Posterior cingulate gyrus (tissue), 11 donors: Measurements from ENCODE around the gene HBEGF.

Experiments used
- DNase-seq, 10 donors: peaks; one replicate each; pipeline versions ENCODE4 v3.0.0 to v3.0.0-alpha.2; 2020 to 2021; ENCODE audit warnings: mixed read lengths in 3 of 10
- intact Hi-C: fragments of 100-400 bp; cut with DNase I; formaldehyde crosslinking; loops from one replicate; pipeline ENCODE4 v1.15.1; 2023

The HBEGF gene, protein sequence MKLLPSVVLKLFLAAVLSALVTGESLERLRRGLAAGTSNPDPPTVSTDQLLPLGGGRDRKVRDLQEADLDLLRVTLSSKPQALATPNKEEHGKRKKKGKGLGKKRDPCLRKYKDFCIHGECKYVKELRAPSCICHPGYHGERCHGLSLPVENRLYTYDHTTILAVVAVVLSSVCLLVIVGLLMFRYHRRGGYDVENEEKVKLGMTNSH

DNA sequence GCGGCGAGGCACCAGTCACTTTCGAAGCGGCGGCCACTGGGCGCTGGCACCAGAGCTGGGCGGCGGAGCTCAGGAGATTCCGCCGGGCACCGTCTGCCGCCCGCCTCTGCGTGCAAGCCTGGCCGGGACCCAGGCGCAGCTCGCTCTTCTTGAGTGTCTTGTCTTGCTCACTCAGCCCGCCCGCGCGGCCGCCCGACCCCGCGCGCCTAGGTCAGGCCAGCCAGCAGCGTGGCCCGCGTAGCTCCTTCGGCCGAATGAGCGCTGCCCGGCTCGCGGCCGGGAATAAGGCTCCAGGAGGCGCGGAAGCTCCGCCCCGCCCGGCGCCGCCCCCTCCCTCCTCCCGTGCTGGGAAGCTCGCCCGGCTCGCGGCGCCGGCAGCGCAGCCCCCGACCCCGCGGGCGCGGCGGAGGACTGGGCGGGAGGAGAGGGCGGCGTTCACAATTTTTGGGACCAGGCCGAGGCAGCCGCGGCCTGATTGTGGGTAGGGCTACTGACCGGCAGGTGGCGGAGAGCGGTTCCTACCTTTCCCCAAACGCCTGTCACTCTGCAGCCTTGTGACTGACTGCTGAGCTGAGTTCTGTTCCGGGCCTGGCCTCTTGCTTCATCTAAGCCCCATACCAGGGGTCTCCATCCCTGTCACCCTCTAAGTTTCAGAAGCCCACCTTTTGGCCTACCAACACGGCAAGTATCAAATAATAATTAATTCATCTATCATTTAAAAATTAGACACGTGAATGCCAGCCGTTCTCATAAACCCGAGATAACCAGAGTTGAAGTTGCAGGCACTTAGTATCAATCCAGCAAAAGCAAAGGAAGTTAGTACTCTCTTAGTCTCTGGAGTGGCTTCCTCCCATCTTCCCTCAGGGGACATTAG lies at the start of gene HBEGF:
HBEGF (minus strand) TSS at position 256 of the 874 bp plus-strand sequence. CDS start 275 bp downstream, outside the sequence.
- intact Hi-C loops, result loop anchor here (5.0 to 10.0 kb wide), 2 partner anchors 44 to 172 kb away; partner anchors contain the start of genes CYSTM1 and PFDN1
- peak; percentile 71 to 97 (median 81) for DNase-seq

DNA sequence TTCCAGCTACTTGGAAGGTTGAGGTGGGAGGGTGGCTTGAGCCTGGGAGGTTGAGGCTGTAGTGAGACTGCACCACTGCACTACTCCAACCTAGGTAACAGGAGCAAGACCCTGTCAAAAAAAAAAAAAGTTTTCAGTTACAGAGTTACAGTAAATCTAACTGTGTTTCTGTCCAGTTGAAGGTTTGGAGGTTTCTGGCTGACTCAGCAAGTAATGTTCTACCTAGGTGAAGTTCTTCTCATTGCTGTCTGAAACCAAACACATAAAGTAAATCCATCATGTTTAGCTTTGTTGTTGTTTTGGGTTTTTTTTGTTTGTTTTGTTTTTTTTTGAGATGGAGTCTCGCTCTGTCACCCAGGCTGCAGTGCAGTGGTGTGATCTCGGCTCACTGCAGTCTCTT lies 47.3 kb upstream of the HBEGF start:
- DNase-seq, result no peak
- intact Hi-C loops, result no loop called here

DNA sequence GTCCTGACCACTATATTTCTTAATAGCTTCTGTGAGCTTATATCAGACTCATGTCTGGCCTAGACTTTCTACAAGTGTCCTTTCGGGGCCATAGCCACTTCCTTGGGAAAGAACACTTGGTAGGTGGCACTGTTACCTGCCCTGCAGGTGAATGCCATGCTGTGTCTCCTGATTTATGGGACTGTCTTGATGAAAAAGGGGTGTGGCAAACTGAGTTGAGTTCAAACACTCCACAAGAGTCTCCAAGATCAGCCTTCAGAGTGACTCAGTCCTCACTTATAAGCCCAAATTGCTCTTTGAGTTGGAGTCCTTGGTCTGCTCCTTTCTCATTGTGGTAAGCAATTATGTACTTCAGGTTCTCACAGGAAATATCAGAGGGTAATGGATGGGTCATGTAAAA lies 45.3 kb upstream of the HBEGF start:
- intact Hi-C loops, result no loop called here

DNA sequence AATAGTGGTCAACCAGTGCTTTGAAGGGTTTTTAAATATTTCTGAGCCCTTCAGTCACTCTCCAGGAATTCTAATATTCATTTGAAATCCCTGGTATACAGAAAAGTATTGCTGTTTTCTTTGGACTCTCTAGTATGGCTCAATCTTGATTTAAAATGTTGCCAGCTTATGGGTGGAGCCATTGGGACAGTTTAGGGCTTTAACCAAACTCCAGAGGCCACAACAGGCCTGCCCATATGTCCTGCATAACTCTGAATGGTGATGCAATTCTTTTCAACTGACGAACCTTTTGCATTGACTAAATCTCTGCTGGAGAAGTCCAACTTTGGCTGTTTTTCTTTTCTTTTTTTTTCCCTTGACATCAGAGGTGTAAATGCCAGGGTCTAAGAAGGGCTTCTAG lies 44.9 kb upstream of the HBEGF start:
- DNase-seq, result no peak
- intact Hi-C loops, result no loop called here

More for the DNA sequence above, 45.3 kb upstream of the HBEGF start:
- no peak for DNase-seq

DNA sequence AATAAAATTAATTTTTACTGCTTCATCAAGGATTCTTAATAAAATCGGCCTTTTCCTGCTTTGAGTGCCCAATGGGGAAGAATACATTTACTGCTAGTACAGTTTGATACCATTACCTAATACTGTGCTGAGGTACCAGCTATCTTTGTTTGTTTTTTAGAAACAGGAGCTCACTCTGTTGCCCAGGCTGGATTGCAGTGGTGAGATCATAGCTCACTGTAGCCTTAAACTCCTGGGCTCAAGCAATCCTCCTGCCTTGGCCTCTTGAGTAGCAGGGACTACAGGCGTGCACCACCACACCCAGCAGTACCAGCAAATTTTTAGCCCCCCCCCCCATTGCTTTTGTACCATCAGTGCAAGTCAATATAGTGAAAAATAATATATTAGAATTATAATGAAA lies 41.6 kb upstream of the HBEGF start:
- intact Hi-C loops, result no loop called here
- DNase-seq, result no peak

DNA sequence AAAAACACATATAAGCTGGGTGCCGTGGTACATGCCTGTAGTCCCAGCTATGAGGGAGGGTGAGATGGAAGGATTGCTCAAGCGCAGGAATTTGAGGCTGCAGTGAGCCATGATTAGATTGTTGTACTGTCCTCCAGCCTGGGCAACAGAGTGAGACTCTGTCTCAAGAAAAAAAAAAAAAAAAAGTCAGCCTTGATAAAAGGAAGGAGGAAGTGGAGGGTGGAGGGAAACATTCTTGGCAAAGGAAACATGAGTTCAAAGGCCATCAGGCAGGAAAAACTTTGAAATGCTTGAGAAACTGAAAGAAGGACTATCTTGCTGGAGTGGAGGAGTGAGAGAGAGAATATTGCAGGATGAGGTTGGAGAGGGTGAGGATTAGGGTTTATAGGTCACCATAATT lies 36.9 kb upstream of the HBEGF start:
- intact Hi-C loops, result no loop called here
- no peak for DNase-seq

DNA sequence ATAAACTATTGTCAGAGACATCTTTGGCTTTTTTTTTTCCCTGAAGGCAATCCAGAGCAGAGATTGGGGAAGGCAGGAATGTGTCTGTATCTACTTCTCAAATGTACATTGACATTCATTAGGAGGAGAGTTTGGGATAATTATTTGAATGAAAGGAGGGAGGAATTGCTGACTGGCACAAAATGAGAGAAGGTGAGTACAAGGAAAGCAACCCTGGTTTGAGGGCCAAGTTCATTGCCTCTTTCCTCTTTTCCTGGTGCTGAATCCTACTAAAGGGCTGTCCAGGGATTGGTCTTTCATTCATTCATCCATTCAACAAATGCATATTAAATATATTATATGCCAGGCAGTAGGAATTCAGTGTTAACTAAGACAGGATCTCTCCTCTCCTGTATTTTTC lies 36.5 kb upstream of the HBEGF start:
- DNase-seq, result no peak
- intact Hi-C loops, result no loop called here

DNA sequence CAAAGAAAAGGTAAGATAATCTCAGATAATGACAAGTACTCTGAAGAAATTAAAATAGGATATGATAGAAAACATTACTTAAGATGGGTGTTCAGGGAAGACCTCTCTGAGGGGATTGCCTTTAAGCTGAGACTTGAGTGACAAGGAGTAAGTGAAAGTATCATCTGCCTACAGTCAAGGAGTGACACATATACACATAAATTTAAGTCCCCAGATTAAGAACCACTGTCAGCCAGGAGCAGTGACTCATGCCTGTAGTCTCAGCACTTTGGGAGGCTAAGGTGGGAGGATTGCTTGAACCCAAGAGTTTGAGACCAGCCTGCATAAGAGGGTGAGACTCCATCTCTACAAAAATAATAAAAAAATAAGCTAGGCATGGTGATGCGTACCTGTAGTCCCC lies 35.6 kb upstream of the HBEGF start:
- intact Hi-C loops, result no loop called here
- no peak for DNase-seq

DNA sequence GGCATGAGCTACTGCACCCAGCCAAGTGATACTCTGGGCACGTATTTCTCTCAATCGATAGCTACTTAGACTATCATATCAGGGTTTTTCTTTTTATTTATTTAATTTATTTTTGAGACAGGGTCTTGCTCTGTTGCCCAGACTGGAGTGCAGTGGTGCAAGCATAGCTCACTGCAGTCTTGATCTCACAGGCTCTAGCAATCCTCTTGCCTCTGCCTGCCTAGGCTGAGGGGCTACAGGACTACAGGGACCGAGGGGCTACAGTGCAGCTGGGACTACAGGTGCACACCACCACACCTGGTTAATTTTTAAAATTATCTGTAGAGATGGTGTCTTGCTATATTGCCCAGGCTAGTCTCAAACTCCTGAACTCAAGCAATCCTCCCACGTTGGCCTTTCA lies 34.9 kb upstream of the HBEGF start:
- intact Hi-C loops, result no loop called here
- DNase-seq, result no peak

DNA sequence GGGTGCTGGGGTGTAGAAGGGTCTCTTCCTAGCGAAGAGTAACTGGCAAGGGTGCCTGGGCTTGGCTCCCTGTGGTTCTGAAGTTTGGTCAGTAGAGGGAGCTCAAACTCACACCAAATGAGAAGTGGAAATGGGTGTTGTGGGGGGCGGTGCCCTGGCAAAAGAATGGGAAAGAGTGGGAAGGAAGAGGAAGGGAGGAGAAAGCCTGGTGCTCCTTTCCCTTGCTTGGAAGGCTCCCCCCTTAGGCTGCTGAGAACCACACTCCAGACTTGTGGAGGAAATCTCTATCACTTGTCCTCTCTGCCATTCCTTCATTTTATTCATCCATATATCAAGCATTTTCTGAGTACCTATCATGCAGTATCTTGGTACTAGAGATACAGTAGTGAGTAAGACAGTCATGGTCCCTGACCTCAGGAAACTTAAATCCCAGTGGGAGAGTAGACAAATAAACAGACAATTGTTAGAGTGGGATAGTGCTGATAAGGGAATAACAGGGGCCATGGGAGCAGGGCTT lies 26.6 kb upstream of the HBEGF start:
- DNase-seq, result peak in 9 of 10 donors; percentile 46 to 93 (median 61)

DNA sequence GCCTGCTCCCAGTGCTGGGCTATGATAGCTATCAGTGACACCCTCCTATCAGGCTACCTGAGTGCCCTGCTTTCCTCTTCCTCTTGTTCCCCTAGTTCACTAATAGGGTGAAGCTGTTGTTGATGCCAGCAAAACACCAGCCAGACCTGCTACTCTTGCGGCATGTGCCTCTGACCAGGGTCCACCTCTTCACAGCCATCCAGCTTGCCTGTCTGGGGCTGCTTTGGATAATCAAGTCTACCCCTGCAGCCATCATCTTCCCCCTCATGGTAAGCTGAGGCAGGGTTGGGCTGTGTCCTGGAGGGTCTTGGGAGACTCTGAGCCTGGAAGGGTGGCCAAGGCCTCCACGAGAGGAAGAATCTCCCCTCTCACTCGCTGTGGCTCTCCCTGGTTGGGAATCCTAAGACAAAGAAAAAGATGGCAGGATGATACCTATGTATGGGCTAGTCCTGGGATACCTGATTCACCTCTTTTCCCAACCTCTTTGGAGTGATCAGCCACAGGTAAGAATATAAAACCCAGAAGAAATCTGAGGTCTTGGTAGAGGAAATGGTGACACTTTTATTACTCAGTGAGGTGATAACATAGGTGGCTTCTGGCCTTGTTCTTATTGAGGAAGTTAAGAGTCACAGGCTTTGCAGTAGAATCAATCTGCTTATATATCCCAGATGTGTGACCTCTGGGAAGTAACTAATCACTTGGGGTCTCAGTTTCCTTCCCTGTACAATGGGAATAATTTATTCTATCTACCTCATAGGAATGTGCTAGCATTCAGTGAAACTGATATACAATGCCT lies 25.2 kb upstream of the HBEGF start:
- DNase-seq, result no peak
- intact Hi-C loops, result loop anchor here (2.0 kb wide), 1 partner anchor 267 kb away; the partner anchor contains the start of gene TMCO6

More for the DNA sequence above, 26.6 kb upstream of the HBEGF start:
- intact Hi-C loops, result loop anchor here (2.0 kb wide), 1 partner anchor 266 kb away; the partner anchor contains the start of gene TMCO6

DNA sequence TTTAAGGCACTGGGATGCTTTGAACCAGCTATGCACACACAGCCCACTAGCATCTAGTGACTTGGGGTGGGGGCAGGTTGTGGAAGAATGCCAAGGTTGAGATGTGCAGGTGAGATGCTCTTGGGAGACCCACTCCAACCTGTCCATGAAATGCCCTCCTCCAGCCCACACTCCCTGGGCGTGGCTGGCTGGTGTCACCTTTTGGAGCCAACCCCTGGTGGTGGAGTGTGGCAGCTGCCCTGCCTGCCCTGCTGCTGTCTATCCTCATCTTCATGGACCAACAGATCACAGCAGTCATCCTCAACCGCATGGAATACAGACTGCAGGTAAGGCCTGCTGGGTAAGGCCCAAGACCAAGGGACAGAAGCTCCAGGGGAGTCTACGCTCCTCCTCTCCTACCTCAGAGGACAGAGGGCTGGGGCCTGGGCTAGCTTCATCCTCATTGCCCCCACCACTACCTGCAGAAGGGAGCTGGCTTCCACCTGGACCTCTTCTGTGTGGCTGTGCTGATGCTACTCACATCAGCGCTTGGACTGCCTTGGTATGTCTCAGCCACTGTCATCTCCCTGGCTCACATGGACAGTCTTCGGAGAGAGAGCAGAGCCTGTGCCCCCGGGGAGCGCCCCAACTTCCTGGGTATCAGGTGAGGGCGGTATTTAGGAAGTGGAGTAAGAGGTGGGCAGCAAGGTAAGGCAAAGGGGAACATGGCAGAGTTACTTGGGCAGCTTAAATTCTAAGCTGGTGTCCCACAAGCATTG lies 21.0 kb upstream of the HBEGF start:
- intact Hi-C loops, result loop anchor here (10.0 kb wide), 1 partner anchor 347 kb away; no protein-coding TSS in a partner anchor
- DNase-seq, result no peak

DNA sequence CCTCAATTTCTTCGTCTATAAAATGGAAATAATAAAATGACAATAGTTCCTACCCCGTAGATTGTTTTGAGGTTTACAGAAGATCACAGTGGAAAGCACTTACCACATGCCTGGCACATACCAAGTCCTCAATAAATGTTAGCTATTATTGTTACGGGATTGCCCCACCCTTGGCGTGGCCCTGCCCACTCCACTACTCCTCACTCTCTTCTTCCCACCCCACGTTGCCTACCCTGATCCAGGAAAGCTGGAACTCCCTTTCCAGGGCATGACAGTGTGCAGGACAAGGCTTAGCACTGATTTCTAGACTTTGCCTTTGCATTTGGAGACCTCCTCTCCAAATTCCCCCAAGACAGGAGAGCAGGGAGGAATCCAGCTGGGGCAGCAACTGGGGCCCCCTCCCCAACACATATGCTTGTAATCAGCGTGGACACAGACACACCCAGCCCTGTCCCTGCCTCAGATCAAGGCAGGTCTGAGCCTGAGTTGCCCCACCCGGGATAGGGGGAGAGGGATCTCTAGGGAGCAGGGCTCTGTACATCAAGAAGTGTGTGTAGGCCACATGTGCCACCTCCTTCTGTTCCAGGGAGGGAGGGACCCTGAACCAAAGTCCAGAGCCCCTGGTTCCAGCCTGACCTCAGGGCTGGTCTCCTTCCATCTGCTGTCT lies 20.3 kb upstream of the HBEGF start:
- DNase-seq, result peak in 1 of 10 donors; percentile 32

DNA sequence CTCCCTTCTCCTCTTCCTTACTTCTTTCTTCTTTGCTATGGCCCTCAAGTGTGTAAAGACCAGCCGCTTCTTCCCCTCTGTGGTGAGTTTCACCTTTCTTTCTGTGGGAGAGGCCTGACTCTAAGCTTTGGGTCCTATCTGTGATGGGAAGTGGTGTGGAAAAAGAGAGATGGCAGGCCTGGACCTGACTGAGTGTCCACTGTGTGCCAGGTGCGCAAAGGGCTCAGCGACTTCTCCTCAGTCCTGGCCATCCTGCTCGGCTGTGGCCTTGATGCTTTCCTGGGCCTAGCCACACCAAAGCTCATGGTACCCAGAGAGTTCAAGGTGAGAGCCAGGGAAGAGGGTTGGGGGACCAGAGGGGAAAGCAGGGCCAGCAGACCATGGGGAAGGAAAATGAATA lies 19.5 kb upstream of the HBEGF start:
- intact Hi-C loops, result loop anchor here (10.0 kb wide), 1 partner anchor 349 kb away; no protein-coding TSS in a partner anchor
- peak in 1 of 10 donors; percentile 26 for DNase-seq

More for the DNA sequence above, 20.3 kb upstream of the HBEGF start:
- intact Hi-C loops, result loop anchor here (10.0 kb wide), 1 partner anchor 348 kb away; no protein-coding TSS in a partner anchor

DNA sequence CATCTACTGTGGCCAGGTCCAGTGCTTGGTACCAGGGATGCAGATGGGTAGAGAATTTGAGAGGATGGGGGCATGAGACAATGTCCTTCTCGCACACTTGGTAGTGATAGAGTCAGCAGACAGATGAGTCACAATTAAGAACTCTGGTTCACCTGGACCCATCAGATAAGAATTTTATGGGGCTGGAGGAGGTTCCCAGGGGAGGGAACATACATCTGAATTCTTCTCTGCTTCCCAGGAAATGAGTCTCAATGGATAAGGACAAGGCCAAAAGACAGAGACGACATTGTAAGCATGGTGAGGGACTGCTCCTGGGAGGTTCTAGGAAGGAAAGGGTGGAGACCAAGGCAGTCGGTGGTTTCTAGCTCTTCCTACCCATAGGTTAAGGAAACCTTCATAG lies 18.9 kb upstream of the HBEGF start:
- intact Hi-C loops, result loop anchor here (10.0 kb wide), 1 partner anchor 350 kb away; no protein-coding TSS in a partner anchor
- DNase-seq, result peak in 1 of 10 donors; percentile 5

DNA sequence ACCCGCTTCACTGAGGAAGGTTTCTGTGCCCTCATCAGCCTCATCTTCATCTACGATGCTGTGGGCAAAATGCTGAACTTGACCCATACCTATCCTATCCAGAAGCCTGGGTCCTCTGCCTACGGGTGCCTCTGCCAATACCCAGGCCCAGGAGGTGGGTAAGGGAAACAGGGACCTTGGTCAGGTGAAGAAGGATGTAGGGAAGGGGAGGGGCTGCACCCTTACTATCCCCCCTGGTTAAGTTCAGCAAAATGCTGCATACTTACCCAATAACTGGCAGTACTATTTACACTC lies 18.0 kb upstream of the HBEGF start:
- intact Hi-C loops, result loop anchor here (10.0 kb wide), 1 partner anchor 350 kb away; no protein-coding TSS in a partner anchor
- DNase-seq, result no peak

DNA sequence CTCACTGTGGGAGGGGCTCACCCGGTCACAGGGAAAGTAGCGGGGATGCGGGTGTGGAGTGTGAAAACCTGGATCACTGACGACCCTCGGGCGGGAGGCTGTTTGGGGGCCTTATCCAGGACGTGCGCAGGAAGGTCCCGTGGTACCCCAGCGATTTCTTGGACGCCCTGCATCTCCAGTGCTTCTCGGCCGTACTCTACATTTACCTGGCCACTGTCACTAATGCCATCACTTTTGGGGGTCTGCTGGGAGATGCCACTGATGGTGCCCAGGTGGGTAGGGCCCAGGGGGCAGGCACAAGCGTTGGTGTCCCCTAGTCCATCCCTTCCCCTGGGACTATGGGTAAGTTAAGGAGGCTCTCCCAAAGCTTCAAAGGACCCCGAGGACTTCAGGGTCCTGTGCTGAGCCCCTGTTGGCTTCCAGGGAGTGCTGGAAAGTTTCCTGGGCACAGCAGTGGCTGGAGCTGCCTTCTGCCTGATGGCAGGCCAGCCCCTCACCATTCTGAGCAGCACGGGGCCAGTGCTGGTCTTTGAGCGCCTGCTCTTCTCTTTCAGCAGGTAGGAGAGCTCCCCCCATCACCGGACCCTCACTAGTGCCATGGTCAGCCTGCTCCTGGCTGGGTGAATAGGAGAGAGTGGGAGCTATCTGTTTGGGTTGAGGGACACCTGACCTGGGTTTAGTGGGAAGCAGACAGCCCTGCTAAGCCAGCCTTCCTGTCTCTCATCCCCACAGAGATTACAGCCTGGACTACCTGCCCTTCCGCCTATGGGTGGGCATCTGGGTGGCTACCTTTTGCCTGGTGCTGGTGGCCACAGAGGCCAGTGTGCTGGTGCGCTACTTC lies 17.4 kb upstream of the HBEGF start:
- DNase-seq, result no peak
- intact Hi-C loops, result loop anchor here (10.0 kb wide), 1 partner anchor 351 kb away; no protein-coding TSS in a partner anchor
